Peyer's patch (tissue), 4 donors: ENCODE data around the gene PC.

Source experiments
- POLR2A ChIP-seq, 2 donors: fragments of 450-650 bp; IDR thresholded peaks; one replicate each; pipeline ENCODE4 v1.5.1; 2017; ENCODE audit warnings: antibody characterized with exemption in 2 of 2, mild to moderate bottlenecking in 2 of 2, moderate library complexity in 2 of 2
- TF ChIP-seq, protein P1 (sequence below), 6 experiments: fragments of 450-650 bp in 4 of 6; fragments of 200-600 bp in 2 of 6; sonication (generic) in 1 of 6; IDR thresholded peaks; one replicate each; pipeline ENCODE4 v1.5.1; 2017 to 2019; ENCODE audit warnings: antibody characterized with exemption in 6 of 6, mild to moderate bottlenecking in 3 of 6, moderate library complexity in 1 of 6

DNA sequence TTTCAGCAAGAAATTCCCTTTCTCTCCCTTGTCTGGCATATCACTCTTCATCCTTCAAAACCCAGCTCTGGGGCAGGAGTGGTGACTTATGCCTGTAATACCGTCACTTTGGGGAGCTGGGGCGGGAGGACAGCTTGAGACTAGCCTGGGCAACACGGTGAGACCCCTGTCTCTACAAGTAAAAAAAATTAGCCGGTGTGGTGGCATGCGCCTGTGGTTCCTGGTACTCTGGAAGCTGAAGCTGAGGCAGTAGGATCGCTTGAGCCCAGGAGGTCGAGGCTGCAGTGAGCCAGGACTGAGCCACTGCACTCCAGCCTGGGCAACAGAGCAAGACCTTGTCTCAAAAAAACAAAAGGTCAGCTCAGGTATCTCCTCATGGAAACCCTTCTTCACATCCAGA, 116.3 kb downstream of the PC start:
- TF ChIP-seq, protein P1, sequence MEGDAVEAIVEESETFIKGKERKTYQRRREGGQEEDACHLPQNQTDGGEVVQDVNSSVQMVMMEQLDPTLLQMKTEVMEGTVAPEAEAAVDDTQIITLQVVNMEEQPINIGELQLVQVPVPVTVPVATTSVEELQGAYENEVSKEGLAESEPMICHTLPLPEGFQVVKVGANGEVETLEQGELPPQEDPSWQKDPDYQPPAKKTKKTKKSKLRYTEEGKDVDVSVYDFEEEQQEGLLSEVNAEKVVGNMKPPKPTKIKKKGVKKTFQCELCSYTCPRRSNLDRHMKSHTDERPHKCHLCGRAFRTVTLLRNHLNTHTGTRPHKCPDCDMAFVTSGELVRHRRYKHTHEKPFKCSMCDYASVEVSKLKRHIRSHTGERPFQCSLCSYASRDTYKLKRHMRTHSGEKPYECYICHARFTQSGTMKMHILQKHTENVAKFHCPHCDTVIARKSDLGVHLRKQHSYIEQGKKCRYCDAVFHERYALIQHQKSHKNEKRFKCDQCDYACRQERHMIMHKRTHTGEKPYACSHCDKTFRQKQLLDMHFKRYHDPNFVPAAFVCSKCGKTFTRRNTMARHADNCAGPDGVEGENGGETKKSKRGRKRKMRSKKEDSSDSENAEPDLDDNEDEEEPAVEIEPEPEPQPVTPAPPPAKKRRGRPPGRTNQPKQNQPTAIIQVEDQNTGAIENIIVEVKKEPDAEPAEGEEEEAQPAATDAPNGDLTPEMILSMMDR (IDR thresholded peaks at IDR 0.05) = no peak
- no peak for TF ChIP-seq POLR2A (IDR thresholded peaks at IDR 0.05)
